NOMO-1 treated with DMSO at 0.1 percent for 48 hours (cell line): ENCODE data around the gene GRIK1.
A peak's percentile ranks its signal among the peaks of the same experiment; 100 is the strongest.
"Not testable (repeated sequence)": the region's sequence is repeated elsewhere in the genome, so short reads cannot be mapped to it uniquely, and the experiment has no call there.

Experiments
- DNase-seq: peaks from one replicate; lab custom pipeline; 2025; ENCODE audit not compliant: unreplicated experiment; lab: John Stamatoyannopoulos, UW

The GRIK1 gene

DNA sequence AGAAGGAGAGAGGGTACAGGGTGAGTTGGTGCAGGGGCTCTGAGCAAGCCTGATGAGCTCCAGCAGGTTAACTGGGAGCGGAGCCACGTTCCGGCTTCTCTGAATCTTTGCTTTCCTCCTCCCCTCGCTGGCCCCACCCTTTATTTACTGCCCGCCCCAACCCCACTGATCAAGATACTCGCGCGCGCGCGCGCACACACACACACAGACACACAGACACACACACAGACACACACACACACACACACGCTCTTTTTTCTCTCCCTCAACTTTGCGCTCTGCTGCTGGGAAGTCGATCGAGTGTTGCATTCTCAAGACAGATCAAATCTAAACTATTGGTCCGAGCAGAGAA lies at the start of gene GRIK1:
TSS of gene GRIK1 (minus strand) at position 73 of the 352 bp plus-strand sequence.
- DNase-seq = peak; percentile 12

DNA sequence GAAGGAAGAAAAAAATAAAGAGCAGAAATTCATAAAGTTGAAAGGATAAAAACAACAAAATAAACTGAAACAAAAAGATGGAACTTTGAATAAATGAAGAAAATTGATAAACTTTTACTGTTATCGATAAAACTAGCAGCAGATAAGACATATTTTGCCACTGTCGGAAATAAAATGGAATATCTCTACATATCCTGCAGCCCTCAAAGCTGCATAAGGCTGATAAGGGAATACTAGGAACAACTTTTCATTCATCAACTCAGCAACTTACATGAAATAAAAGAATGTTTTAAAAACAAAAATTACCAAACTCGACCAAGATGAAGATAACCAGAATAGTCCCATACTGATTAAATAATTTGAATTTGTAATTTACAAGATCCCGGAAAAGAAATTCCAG lies 48.0 kb upstream of the GRIK1 start:
- DNase-seq = no peak

GRCh38 chr21:29985866-29986265 lies 46.1 kb upstream of the GRIK1 start:
- DNase-seq = no peak

GRCh38 chr21:29979043-29979442 lies 39.2 kb upstream of the GRIK1 start:
- no peak for DNase-seq

- DNase-seq = no peak
These were observed 36.0 kb upstream of the GRIK1 start for GRCh38 chr21:29975776-29976175.

DNA sequence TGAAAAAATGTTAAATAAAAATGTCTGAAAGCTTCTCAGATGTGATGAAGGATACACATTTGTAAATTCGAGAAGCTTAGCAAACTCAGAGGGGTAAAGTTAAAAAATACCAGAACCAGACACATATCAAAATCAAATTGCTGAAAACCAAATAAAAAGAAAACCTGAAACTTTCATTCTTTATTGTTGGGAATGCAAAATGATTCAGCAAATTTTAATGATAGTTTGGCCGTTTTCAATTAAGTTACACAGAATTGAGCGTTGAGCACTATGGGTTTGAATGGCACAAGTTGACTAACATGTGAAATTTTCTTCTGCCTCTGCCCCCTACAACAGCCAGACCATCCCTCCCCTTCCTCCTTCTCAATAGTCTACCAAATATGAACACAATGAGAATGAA lies 33.5 kb upstream of the GRIK1 start:
- DNase-seq = no peak

GRCh38 chr21:29961291-29962027 lies 21.7 kb upstream of the GRIK1 start:
- no peak for DNase-seq

DNA sequence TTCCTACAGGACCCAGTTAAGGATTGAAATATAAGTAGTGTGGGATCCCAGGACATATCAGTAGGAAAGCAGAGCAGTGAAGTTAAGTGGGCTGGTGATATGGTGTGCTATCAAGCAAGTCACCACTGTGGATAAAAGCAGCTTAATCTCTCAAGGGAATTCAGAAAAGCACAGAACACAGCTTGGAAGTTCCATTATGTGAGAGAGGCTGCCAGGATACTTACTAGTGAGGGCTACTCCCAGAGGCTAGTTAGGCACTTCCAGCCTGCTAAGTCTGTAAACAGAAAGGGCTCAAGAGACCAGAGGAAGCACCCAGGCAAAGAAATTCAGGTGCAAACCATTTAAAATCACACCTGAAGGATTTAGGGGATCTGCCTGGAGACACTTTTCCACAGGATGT lies 18.8 kb upstream of the GRIK1 start:
- DNase-seq = no peak

DNA sequence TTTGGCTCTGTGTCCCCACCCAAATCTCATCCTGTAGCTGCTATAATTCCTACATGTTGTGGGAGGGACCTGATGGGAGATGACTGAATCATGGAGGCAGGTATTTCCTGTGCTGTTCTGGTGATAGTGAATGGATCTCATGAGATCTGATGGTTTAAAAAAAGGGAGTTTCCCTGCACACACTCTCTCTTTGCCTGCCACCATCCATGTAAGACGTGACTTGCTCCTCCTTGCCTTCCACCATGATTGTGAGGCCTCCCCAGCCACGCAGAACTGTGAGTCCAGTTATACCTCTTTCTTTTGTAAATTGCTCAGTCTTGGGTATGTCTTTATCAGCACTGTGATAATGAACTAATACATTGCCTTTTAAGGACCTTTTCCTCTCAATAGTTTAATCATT lies 18.2 kb upstream of the GRIK1 start:
- not testable (repeated sequence) for DNase-seq

- no peak for DNase-seq
These were observed 13.9 kb upstream of the GRIK1 start for GRCh38 chr21:29953690-29954089.

DNA sequence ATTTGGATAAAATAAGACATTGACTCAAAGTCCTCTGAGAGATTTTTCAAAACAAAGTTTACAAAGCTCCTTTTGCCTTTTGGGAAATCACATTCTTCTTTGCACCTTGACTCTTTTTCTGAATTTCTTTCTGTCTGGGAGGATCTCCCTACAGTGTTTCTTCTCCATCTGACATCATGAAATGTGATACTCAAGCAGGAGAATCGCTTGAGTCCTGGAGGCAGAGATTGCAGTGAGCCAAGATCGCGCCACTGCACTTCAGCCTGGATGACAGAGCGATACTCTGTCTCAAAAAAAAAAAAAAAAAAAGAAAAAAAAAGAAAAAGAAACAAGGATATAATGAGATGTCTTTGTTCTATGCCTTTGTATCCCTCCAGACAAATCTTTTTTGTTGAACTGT lies 13.3 kb upstream of the GRIK1 start:
- no peak for DNase-seq

GRCh38 chr21:29951911-29952310 lies 12.1 kb upstream of the GRIK1 start:
- no peak for DNase-seq

DNA sequence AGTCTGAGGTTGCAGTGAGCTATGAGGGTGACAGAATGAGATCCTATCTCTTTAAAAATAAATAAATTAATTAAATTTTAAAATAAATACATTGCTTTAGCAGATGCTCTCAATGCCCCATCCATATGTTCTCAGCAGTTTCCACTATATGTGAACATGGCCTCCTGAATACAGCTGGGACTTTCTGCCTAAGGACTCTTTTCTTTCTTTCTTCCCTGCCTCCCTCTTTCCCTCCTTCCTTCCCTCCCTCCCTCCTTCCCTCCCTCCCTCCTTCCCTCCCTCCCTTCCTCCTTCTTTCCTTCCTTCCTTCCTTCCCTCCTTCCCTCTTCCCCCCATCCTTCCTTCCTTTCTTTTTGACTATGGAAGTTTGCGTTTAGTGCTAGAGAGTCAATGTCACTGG lies 10.2 kb upstream of the GRIK1 start:
- no peak for DNase-seq

GRCh38 chr21:29947119-29947518 lies 7.3 kb upstream of the GRIK1 start:
- no peak for DNase-seq

DNA sequence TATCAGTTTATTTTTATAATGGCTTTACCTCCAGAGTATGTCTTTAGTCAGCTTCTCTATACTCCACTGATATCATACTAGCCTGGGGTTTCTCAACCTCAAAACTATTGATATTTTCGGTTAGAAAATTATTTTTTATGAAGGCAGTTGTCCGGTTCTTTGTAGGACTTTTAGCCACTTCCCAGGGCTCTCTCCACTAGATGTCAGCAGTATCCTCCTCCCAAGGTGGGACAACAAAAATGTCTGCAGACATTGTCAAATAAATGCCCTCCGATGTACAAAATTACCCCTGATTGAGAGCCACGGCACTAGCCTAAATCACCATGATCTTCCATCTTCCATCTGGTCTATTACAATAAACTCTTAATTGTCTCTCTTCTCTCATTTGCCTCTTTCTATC lies 4.1 kb upstream of the GRIK1 start:
- DNase-seq = no peak

GRCh38 chr21:29942034-29942433 lies 2.2 kb upstream of the GRIK1 start:
- DNase-seq = no peak

DNA sequence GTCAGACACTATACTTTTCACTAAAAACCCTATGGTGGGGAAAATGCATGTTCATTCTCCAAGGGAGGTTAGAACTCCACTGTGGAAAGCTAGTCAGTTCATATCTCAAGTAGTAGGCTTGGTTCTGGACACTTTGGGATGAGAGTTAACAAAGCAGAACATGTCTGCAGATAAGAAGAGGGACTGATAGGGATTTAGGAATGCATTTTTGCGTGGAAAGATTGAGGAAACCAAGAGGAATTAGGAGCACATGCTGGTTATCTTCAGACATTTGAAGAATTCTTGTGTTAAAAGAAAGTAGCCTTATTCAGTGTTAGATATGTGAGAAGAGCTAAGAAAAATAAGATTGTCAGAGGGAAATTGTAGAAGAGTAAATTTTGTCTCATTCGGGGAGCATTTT lies 1.2 kb upstream of the GRIK1 start:
- DNase-seq = no peak

DNA sequence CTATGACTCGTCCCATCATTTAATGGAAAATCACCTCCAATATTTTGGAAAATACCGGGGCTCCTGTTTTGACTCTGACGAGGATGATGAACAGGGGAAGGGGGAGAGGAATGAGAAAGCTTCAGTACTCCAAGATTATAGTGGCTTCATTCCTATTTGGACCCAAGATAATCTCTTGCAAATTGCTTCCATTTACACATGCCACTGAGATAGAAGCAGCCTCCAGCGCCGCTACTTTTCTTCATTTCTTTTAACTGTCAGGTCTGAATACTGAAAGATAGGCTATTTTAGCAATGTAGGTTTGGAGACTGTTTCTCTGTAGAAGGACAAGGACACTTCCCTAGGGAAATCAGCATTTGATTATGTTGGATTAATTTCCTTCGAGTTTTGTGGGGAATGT lies 565 bp upstream of the GRIK1 start:
- DNase-seq = no peak

GRCh38 chr21:29939104-29939923 lies 482 bp downstream of the GRIK1 start:
- no peak for DNase-seq

GRCh38 chr21:29938776-29939103 lies 1.1 kb downstream of the GRIK1 start:
- DNase-seq = no peak

- DNase-seq = no peak
These were observed 6.7 kb downstream of the GRIK1 start for GRCh38 chr21:29933088-29933487.

DNA sequence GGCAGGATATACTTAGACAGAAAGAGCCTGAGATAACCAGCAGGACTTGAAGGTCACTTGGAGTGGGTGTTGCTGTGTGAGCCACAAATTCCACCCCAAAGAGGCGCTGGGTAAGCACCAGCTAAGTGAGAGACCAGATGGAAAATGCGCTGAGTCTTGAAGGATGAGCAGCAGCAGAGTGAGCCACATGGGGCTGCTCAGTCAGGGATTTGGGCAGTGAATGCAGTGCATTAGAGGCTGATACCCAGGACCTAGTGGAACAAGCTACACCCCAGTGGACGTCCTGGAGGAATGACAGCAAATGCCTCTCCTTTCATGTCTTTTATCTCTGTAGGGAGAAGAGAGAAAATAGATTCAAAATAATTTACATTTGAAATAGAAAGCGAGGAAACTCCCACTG lies 11.3 kb downstream of the GRIK1 start:
- no peak for DNase-seq

DNA sequence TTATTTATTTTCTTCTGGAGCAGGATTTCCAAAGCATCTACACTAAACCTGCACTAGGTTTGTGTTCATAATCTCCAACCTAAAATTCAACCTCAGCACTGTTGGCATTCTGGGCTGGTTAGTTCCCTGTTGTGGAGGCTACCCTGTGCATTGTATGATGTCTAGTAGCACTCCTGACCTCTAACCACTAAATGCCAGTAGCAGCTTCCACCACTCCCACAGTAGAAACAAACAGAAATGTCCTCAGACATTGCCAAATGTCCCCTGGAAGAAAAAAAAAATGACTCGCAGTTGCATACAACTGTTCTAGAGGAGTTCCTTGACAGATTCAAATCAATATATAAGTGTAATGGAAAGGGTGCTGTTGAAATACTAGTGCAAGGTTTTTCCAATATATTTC lies 18.9 kb downstream of the GRIK1 start:
- peak; percentile 35 for DNase-seq
